H54 (cell line): ENCODE measurements around the gene KIF18A.
A peak's percentile ranks its signal among the peaks of the same experiment; 100 is the strongest.
"Not testable (repeated sequence)": the region's sequence is repeated elsewhere in the genome, so short reads cannot be mapped to it uniquely, and the experiment has no call there.

Source experiments
- DNase-seq: peaks from one replicate; pipeline ENCODE4 v3.0.0; 2011; ENCODE audit warnings: low spot score, mixed read lengths; ENCODE audit not compliant: insufficient read length
- FAIRE-seq: peaks from 3 replicates; lab custom pipeline; 2011; peaks lifted over from hg19 to GRCh38; lab: Jason Lieb, UNC
- POLR2A ChIP-seq: IDR thresholded peaks from 2 replicates; pipeline ENCODE4 v1.6.1; 2011; ENCODE audit warnings: low read depth, mild to moderate bottlenecking, low read length

The KIF18A gene

GRCh38 chr11:28107750-28108618 lies at the start of gene KIF18A, which contains the start of gene METTL15:
Gene KIF18A (minus strand): TSS chr11:28108156. CDS start chr11:28097947, 10,209 bp downstream.
Gene METTL15 (plus strand): TSS chr11:28108388. CDS start chr11:28113335, 4,947 bp downstream.
- TF ChIP-seq POLR2A, result peak; percentile 76; the same call in 1 of the 2 replicates
- DNase-seq (peak; percentile 64), FAIRE-seq (peak; percentile 98)

DNA sequence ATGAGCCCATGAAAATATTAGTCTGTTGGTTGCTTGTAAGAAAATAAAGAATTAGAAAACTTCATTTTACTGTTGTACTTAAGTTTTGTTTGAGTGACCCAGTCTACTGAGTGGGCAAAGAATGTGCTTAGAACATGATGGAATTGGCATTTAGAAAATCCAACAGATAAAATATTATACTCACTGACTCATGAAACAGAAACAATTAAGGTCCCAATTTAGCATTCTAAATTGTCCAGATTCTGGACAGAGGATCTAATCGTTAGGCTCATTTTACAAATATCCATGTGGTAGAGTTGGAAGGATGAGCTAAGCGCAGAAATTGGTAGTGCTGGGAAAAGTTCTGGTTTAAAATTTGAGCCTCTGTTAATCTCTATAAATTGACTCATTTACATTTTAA lies 45.6 kb upstream of the KIF18A start:
- TF ChIP-seq POLR2A, result no peak
- no peak for FAIRE-seq
- DNase-seq, result no peak

DNA sequence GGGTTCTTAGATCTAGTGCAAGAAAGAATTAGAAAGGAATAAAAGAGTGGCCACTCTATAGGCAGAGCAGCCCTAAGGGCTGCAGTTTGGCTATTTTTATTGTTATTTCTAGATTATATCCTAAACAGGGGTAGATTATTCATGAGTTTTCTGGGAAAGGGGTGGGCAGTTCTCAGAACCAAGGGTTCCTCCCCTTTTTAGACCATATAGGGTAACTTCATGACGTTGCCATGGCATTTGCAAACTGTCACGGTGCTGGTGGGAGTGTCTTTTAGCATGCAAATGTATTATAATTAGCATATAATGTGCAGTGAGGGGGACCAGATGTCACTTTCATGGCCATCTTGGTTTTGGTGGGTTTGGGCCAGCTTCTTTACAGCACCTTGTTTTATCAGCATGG lies 44.8 kb upstream of the KIF18A start:
- FAIRE-seq, result no peak
- TF ChIP-seq POLR2A, result no peak

GRCh38 chr11:28146123-28146751 lies 38.3 kb upstream of the KIF18A start:
- FAIRE-seq, result peak; percentile 97
- peak; percentile 6 for DNase-seq
- TF ChIP-seq POLR2A, result no peak

More for the DNA sequence above, 44.8 kb upstream of the KIF18A start:
- no peak for DNase-seq

DNA sequence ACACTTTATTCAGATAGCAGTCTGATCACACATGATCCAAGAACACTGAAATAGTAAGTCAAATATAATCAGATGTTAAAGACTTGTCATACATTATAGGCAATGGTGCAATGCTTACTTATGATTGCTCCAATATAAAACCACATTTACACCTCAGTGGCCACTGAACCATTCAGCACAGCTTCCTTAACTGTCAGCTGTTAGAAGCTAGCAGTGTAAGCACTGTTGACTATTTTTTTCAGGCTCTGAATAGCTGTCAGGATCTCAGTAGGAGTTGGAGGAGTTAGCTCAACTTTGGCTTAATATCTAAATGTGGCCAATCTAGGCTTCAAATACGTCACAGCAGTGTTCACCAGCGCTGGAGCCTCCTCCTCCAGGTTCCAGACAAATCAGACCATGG lies 36.9 kb upstream of the KIF18A start:
- TF ChIP-seq POLR2A, result no peak
- FAIRE-seq (peak; percentile 92), DNase-seq (no peak)

DNA sequence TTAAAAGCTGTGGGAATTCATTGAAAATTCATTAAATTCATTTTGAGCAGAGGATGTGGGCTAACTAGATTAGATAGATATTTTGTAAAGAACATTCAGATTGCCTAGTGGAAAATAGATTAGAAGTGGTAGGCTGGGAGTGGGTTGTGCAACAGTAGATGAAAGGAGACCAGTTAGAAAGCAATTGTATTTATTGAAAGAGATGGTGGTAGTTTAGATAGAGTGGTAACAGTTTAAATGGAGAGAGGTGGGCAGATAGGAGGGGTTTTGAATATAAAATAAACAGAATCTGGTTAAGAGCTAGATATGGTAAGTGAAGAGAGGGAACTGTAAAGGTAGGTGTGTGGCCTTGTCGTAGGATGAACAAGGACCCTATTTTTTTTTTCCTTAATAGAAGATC lies 34.8 kb upstream of the KIF18A start:
- FAIRE-seq, result no peak
- no peak for DNase-seq
- TF ChIP-seq POLR2A, result no peak

DNA sequence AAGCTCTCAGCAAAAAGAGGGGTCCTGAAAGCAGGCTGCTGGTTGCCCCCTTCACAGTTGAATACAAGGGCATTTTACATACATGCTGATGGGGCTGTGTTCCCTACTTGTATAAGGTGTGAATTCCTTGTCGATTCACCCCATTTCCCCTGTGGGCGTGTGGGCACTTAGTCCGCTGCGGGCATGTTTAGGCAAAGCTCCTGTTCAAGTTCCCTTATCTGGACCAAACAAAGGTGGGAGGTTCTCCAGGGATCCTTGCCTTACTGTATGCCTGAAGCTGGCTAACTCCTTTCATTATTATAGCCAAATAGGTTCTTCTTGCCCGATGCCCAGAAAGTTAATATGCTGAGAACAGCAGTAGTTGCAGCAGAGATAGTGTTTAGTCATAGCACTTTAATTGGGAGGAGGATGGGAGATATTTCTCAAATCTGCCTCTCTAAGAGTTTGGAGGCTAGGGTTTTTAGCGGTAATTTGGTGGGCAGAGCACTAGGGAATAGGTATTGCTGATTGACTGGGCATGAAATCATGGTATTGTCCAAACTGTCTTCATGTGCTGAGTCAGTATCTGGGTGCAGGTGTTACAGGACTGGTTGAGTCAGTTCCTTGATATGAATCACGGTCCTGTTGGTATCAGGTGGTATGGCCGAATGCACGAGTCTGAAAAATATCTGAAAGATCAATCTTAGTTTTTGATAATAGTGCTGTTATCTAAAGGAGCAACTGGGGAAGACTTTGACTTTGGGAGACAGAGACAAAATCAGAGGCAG lies 32.9 kb upstream of the KIF18A start:
- no peak for TF ChIP-seq POLR2A
- FAIRE-seq, result peak; percentile 48
- DNase-seq, result no peak

GRCh38 chr11:28139841-28140415 lies 32.0 kb upstream of the KIF18A start:
- DNase-seq (no peak), FAIRE-seq (no peak)
- TF ChIP-seq POLR2A, result no peak

DNA sequence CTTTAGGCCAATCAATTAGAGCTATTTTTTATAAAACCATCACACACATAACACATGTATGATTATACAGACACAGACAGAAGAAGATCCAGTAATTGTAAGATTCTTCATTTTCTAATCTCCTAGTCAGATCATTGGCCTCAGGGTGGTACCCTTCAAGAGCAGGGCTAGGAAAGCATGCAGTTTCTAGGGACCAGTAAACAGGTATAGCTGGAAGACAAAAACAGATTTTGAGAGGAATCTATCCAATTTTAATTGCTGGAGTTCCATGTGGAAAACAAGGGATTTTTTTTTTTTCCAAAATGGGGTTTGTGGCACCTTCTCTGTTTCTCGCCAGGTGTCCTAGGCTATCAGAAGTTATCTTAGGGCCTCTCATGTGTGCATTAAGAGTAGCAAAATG lies 29.9 kb upstream of the KIF18A start:
- TF ChIP-seq POLR2A, result no peak
- DNase-seq (no peak), FAIRE-seq (no peak)

- DNase-seq (no peak), FAIRE-seq (no peak)
- no peak for TF ChIP-seq POLR2A
Observed at GRCh38 chr11:28137366-28137765, 29.4 kb upstream of the KIF18A start.

- DNase-seq, FAIRE-seq: not testable (repeated sequence)
Observed at GRCh38 chr11:28136157-28136556, 28.2 kb upstream of the KIF18A start.

- FAIRE-seq (peak; percentile 70), DNase-seq (no peak)
- TF ChIP-seq POLR2A, result no peak
Observed at GRCh38 chr11:28133146-28133545, 25.2 kb upstream of the KIF18A start.

- no peak for TF ChIP-seq POLR2A
- DNase-seq (no peak), FAIRE-seq (no peak)
Observed at GRCh38 chr11:28132548-28132947, 24.6 kb upstream of the KIF18A start.
